ENCODE measurements around the gene TMEM9.

Gene TMEM9

GRCh38 chr1:201126463-201126831 is 27.8 kb downstream of the TMEM9 start:
- DNase-seq: no peak

- no peak for DNase-seq
Measured at GRCh38 chr1:201125800-201126199, 28.5 kb downstream of the TMEM9 start.

- no peak for DNase-seq
Measured at GRCh38 chr1:201125019-201125418, 29.3 kb downstream of the TMEM9 start.

GRCh38 chr1:201123866-201124265 is 30.4 kb downstream of the TMEM9 start:
- DNase-seq: no peak

- DNase-seq: no peak
Measured at GRCh38 chr1:201122321-201122957, 31.8 kb downstream of the TMEM9 start.

GRCh38 chr1:201119206-201120197 is 34.8 kb downstream of the TMEM9 start:
- DNase-seq: peak; percentile 61

GRCh38 chr1:201116091-201116490 is 38.2 kb downstream of the TMEM9 start:
- DNase-seq: no peak

GRCh38 chr1:201115390-201115937 is 38.8 kb downstream of the TMEM9 start:
- no peak for DNase-seq

- peak; percentile 97 for DNase-seq
Measured at GRCh38 chr1:201114245-201115131, 39.8 kb downstream of the TMEM9 start.

GRCh38 chr1:201113451-201114244 is 40.6 kb downstream of the TMEM9 start:
- no peak for DNase-seq

GRCh38 chr1:201112926-201113325 is 41.3 kb downstream of the TMEM9 start:
- DNase-seq: no peak

- DNase-seq: no peak
Measured at GRCh38 chr1:201112173-201112731, 42.0 kb downstream of the TMEM9 start, which contains the start of gene CACNA1S. CACNA1S (minus strand) TSS chr1:201112426; CDS start chr1:201112339, 87 bp downstream.

- no peak for DNase-seq
Measured at GRCh38 chr1:201111672-201112071, 42.6 kb downstream of the TMEM9 start.

- no peak for DNase-seq
Measured at GRCh38 chr1:201111156-201111555, 43.1 kb downstream of the TMEM9 start.

- DNase-seq: no peak
Measured at GRCh38 chr1:201110616-201111015, 43.7 kb downstream of the TMEM9 start.

GRCh38 chr1:201110138-201110537 is 44.1 kb downstream of the TMEM9 start:
- DNase-seq: no peak

- no peak for DNase-seq
Measured at GRCh38 chr1:201109651-201110050, 44.6 kb downstream of the TMEM9 start.

- DNase-seq: peak; percentile 99
Measured at GRCh38 chr1:201108614-201109013, 45.7 kb downstream of the TMEM9 start.

- no peak for DNase-seq
Measured at GRCh38 chr1:201105688-201106087, 48.6 kb downstream of the TMEM9 start.

GRCh38 chr1:201104141-201104540 is 50.1 kb downstream of the TMEM9 start:
- DNase-seq: no peak

GRCh38 chr1:201103666-201104065 is 50.6 kb downstream of the TMEM9 start:
- DNase-seq: no peak
